AG09309 (cell line): ENCODE data around the gene TRAF3IP3.

Experiments used
- DNase-seq: peaks from one replicate; pipeline ENCODE4 v3.0.0-alpha.2; 2010; ENCODE audit warnings: low read depth
- H3K4me3 ChIP-seq: 2 replicates; pipeline ENCODE4 v1.5.1; 2011; ENCODE audit warnings: mild to moderate bottlenecking, low read depth, low read length, moderate library complexity; ENCODE audit not compliant: control insufficient read depth
- CTCF ChIP-seq: IDR thresholded peaks from 2 replicates; pipeline ENCODE4 v1.5.1; 2011; ENCODE audit warnings: mild to moderate bottlenecking, low read depth, low read length, inconsistent platforms; ENCODE audit not compliant: insufficient read depth, control insufficient read depth; ENCODE audit errors: missing control alignments

Gene TRAF3IP3

DNA sequence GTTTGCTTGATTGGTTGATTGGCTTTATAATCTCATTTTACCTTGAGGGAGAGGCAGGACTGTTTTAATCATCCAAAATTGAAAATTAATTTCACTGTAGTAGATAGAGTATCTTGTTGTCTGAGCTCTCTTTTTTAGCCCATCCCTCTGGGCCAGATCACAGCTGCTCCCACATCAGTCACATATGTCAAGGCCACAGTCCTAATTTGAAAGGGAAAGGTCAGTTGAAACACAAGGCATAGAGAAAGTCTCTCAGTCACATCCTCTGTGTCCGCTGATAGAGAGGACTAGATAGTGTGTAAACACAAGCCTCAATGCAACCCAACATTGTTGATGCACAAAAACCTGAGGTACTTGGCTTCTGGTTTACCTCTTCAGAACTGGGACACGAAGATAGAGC lies 21.7 kb downstream of the TRAF3IP3 start:
- no peak for DNase-seq
- no peak overlapping the region for H3K4me3 ChIP-seq
- TF ChIP-seq CTCF = no peak

DNA sequence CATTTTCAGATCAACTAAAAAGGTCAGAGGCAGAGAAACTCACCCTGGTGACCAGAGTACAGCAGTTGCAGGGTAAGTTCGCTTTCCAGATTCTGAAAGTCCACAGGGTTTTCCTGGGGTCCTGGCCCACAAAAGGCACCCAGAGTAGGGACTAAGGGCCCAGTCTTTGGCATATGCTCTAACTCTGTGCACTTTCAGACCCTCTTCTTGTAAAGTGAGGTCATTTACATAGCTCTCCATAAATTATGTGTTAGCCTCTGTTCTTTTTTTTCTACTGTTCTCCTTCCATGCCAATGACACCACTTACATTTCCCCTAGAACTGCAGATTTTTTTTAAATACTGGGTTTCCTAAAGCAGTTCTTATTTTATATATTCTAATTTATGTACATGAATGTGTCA lies 22.2 kb downstream of the TRAF3IP3 start:
- TF ChIP-seq CTCF = no peak
- H3K4me3 ChIP-seq = no peak overlapping the region
- DNase-seq = no peak

DNA sequence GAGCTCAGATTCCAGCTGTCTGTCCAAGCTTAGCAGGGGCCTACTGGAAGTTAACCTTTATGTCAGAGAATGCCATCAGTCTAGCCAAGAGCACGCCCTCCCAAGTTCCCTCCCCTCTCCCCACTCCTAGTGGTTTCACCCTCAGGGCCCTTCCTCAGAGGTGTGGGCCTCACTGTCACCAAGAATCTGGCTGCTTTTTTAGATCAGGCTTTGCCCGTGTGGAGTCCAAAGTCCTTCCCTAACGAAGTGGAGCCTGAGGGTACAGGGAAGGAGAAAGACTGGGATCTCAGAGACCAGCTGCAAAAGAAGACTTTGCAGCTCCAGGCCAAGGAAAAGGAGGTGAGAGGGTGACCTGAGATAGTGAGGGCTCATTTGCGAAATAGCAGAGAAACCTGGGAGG lies 24.4 kb downstream of the TRAF3IP3 start:
- DNase-seq = no peak
- no peak for TF ChIP-seq CTCF
- H3K4me3 ChIP-seq = no peak overlapping the region

GRCh38 chr1:209783386-209783785 lies 27.5 kb downstream of the TRAF3IP3 start:
- H3K4me3 ChIP-seq = no peak overlapping the region; the same call in 1 of the 2 replicates
- TF ChIP-seq CTCF = no peak
- no peak for DNase-seq

GRCh38 chr1:209784265-209785169 lies 28.7 kb downstream of the TRAF3IP3 start, which contains the start of gene C1orf74:
Gene C1orf74, minus strand, starts transcription at chr1:209784559. Its CDS starts 925 bp downstream, at chr1:209783634.
- TF ChIP-seq CTCF = no peak
- peak; percentile 84 for DNase-seq

GRCh38 chr1:209785592-209785991 lies 29.7 kb downstream of the TRAF3IP3 start:
- no peak for DNase-seq
- no peak for TF ChIP-seq CTCF
- H3K4me3 ChIP-seq = no peak overlapping the region

More at GRCh38 chr1:209784265-209785169, 28.7 kb downstream of the TRAF3IP3 start, which contains the start of gene C1orf74:
- peak within 1 kb of the TSS; percentile 84 for H3K4me3 ChIP-seq
